OCI-LY7 (cell line): ENCODE measurements around the gene SLF1.

Experiments
- CTCF ChIP-seq: fragments of 200-600 bp; sonication (generic); conservative IDR thresholded peaks from 2 replicates; pipeline ENCODE4 v1.5.1; 2014; ENCODE audit warnings: mild to moderate bottlenecking, antibody characterized with exemption, low read length, moderate library complexity, mixed read lengths
- EZH2phosphoT487 ChIP-seq: fragments of 200-600 bp; sonication (generic); IDR thresholded peaks from 2 replicates; pipeline ENCODE4 v1.6.1; 2018; ENCODE audit warnings: low read depth, borderline replicate concordance, mild to moderate bottlenecking, mixed run types, antibody characterized with exemption, low read length, moderate library complexity, mixed read lengths

GRCh38 chr5:94620256-94620655 lies 1.8 kb downstream of the SLF1 start:
- TF ChIP-seq CTCF: no peak
- no peak for TF ChIP-seq EZH2phosphoT487
